Choroid plexus epithelial cell (primary cell): ENCODE data around the gene PTPN14.

Source experiments
- DNase-seq: peaks from one replicate; pipeline ENCODE4 v3.0.0-alpha.2; 2010; ENCODE audit warnings: low read depth
- H3K4me3 ChIP-seq: 2 replicates; pipeline ENCODE4 v1.5.1; 2011; ENCODE audit warnings: low read depth, mild to moderate bottlenecking, control low read depth, low read length, moderate library complexity
- TF ChIP-seq, protein P1 (sequence below): conservative IDR thresholded peaks from 2 replicates; pipeline ENCODE4 v1.5.1; 2011; ENCODE audit warnings: low read depth, mild to moderate bottlenecking, control low read depth, inconsistent platforms, low read length, moderate library complexity

Gene PTPN14

DNA sequence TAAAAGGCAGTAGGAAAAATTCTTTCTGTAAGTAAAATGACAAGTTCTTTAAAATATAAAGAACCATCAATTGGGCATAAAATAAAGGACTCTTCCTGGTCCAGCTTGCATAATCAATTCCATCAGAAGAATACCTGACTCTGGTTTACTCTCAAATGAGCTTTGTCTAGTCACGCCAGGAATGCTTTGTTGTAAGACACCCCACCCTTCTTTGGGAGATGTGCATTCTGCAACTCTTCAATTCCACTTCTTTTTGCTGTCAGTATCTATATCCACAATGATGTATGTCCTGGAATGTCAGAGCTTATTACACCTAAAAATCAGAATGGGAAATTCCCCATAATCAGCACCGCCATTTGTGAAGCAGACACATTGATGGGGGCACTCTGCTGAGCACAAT is 76.1 kb downstream of the PTPN14 start:
- no peak for DNase-seq
- H3K4me3 ChIP-seq, result no peak overlapping the region
- TF ChIP-seq, protein P1, sequence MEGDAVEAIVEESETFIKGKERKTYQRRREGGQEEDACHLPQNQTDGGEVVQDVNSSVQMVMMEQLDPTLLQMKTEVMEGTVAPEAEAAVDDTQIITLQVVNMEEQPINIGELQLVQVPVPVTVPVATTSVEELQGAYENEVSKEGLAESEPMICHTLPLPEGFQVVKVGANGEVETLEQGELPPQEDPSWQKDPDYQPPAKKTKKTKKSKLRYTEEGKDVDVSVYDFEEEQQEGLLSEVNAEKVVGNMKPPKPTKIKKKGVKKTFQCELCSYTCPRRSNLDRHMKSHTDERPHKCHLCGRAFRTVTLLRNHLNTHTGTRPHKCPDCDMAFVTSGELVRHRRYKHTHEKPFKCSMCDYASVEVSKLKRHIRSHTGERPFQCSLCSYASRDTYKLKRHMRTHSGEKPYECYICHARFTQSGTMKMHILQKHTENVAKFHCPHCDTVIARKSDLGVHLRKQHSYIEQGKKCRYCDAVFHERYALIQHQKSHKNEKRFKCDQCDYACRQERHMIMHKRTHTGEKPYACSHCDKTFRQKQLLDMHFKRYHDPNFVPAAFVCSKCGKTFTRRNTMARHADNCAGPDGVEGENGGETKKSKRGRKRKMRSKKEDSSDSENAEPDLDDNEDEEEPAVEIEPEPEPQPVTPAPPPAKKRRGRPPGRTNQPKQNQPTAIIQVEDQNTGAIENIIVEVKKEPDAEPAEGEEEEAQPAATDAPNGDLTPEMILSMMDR, result no peak

DNA sequence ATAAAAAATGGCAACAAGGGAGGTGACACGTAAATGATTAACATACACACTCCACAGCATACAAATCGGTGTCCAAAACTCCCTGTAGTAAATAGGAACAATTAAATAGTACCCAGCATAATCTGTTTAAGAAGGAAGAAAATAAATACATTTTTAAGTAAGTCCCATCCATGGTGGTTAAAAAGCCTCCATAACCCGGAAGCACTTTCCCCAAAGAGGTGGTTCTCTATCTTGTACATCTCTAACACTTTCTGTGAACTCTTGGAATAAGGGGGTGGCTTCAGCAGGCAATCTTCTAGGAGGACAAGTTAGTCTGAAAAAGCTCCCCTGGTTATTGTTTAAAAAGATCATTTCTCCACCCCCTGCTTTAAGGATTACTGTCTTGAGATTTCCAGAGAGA is 76.9 kb downstream of the PTPN14 start:
- DNase-seq, result no peak
- TF ChIP-seq, protein P1, result no peak
- H3K4me3 ChIP-seq, result no peak overlapping the region

GRCh38 chr1:214473862-214474261 is 77.5 kb downstream of the PTPN14 start:
- no peak overlapping the region for H3K4me3 ChIP-seq
- DNase-seq, result no peak
- TF ChIP-seq, protein P1, result no peak

GRCh38 chr1:214473387-214473786 is 78.0 kb downstream of the PTPN14 start:
- TF ChIP-seq, protein P1, result no peak
- DNase-seq, result peak; percentile 84
- no peak overlapping the region for H3K4me3 ChIP-seq

- TF ChIP-seq, protein P1, result no peak
- DNase-seq, result peak; percentile 58
- no peak overlapping the region for H3K4me3 ChIP-seq
These were observed 79.0 kb downstream of the PTPN14 start for GRCh38 chr1:214472364-214472763.

DNA sequence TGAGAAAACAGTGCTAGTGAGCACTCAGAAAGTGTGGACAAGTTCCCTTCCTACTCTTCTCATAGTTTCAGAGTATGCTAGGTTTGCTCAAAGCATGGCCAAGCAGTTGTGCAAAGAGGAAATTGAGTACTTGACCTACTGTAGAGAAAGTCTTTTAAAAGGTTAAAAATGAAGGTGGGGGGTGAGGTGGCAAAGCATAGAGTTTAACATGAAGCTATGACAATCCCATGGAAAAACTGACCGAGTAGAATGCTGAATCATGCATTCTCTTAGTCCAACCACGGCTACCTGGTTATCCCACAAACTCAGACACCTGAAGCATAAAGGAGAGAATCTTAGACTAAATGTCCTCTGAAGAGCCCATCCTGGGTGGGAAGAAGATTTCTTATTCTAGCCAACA is 79.9 kb downstream of the PTPN14 start:
- no peak overlapping the region for H3K4me3 ChIP-seq
- TF ChIP-seq, protein P1, result no peak
- DNase-seq, result no peak

DNA sequence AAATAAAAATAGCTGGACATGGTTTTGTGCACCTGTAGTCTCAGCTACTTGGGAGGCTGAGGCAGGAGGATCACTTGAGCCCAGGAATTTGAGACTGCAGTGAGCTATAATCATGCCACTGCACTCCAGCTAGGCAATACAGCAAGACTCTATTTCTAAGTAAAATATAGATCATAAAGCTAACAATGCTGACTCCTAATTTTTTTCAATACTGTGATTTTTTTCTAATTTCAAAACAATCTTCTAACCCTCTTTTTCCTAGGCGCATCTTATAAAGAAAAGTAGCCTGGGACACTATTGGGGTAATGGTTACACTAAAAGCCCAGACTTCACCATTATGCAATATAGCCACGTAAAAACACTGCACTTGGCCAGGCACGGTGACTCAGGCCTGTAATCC is 81.3 kb downstream of the PTPN14 start:
- no peak overlapping the region for H3K4me3 ChIP-seq
- TF ChIP-seq, protein P1, result no peak
- no peak for DNase-seq
